HepG2 (cell line): ENCODE measurements around the gene SLCO2B1. TPM values are rescaled to one million over a fixed set of nuclear protein-coding genes. Genes with fewer than 3 reads are reported as not detected.

Experiments
- CBX1 ChIP-seq: IDR thresholded peaks from one replicate; pipeline ENCODE4 v1.6.1; 2016; ENCODE audit warnings: antibody characterized with exemption, low read depth
- CCDC6 ChIP-seq: sonication (generic); formaldehyde crosslinking; IDR thresholded peaks from 2 replicates; pipeline ENCODE4 v1.8.1; 2022; ENCODE audit warnings: mild to moderate bottlenecking, missing genetic modification reagents, moderate library complexity
- ERF ChIP-seq: IDR thresholded peaks from 2 replicates; pipeline ENCODE4 v1.6.1; 2018; ENCODE audit warnings: missing biosample characterization, missing genetic modification reagents
- IRF9 ChIP-seq: sonication (generic); formaldehyde crosslinking; IDR thresholded peaks from 2 replicates; pipeline ENCODE4 v1.8.0; 2022; ENCODE audit warnings: missing genetic modification reagents, mild to moderate bottlenecking, borderline replicate concordance
- MAZ ChIP-seq, 2 experiments: sonication (generic) in 1 of 2; formaldehyde crosslinking in 1 of 2; IDR thresholded peaks; 2 replicates each; pipeline versions ENCODE4 v1.5.0 to v1.6.1; 2012 to 2020; ENCODE audit warnings: low read depth in 2 of 2, mild to moderate bottlenecking in 2 of 2, borderline replicate concordance in 1 of 2, improper control_type of control experiment in 1 of 2, low read length in 1 of 2, missing genetic modification reagents in 1 of 2, moderate library complexity in 1 of 2
- MTF1 ChIP-seq: sonication (generic); formaldehyde crosslinking; IDR thresholded peaks from 2 replicates; pipeline ENCODE4 v1.5.0; 2020; ENCODE audit warnings: missing genetic modification reagents
- PHF5A ChIP-seq: IDR thresholded peaks from one replicate; pipeline ENCODE4 v1.6.1; 2018; ENCODE audit warnings: low read depth, missing genetic modification reagents; ENCODE audit not compliant: unreplicated experiment
- POGZ ChIP-seq: sonication (generic); formaldehyde crosslinking; IDR thresholded peaks from 2 replicates; pipeline ENCODE4 v1.4.0; 2020; ENCODE audit warnings: mild to moderate bottlenecking, missing genetic modification reagents
- POLR2AphosphoS5 ChIP-seq: IDR thresholded peaks from 2 replicates; pipeline ENCODE4 v1.6.1; 2012; ENCODE audit warnings: low read depth, low read length
- RBM39 ChIP-seq: fragments of 200-400 bp; formaldehyde crosslinking; IDR thresholded peaks from one replicate; pipeline ENCODE4 v1.6.1; 2018; ENCODE audit warnings: antibody characterized with exemption, mild to moderate bottlenecking, low read depth, low read length; ENCODE audit not compliant: poor library complexity, severe bottlenecking
- SMC3 ChIP-seq: IDR thresholded peaks from 2 replicates; pipeline ENCODE4 v1.6.1; 2011; ENCODE audit warnings: low read length, improper control_type of control experiment
- THYN1 ChIP-seq: sonication (generic); formaldehyde crosslinking; IDR thresholded peaks from 2 replicates; pipeline ENCODE4 v1.8.1; 2023; ENCODE audit warnings: low read depth, mild to moderate bottlenecking, moderate library complexity, missing genetic modification reagents, borderline replicate concordance
- YY1 ChIP-seq: IDR thresholded peaks from 2 replicates; pipeline ENCODE4 v1.6.1; 2011; ENCODE audit warnings: low read length, low read depth, moderate library complexity, mild to moderate bottlenecking; ENCODE audit not compliant: insufficient read depth, insufficient replicate concordance
- ZBTB26 ChIP-seq: IDR thresholded peaks from 2 replicates; pipeline ENCODE4 v1.6.1; 2016; ENCODE audit warnings: missing compliant biosample characterization, missing genetic modification reagents, borderline replicate concordance
- ZFP91 ChIP-seq: sonication (generic); formaldehyde crosslinking; IDR thresholded peaks from 2 replicates; pipeline ENCODE4 v1.9.0; 2022; ENCODE audit warnings: missing genetic modification reagents, mild to moderate bottlenecking, borderline replicate concordance
- ZNF503 ChIP-seq: sonication (generic); formaldehyde crosslinking; IDR thresholded peaks from 2 replicates; pipeline ENCODE4 v1.4.0; 2020; ENCODE audit warnings: missing genetic modification reagents
- ZNF547 ChIP-seq: sonication (generic); formaldehyde crosslinking; IDR thresholded peaks from 2 replicates; pipeline ENCODE4 v1.5.1; 2020; ENCODE audit warnings: mild to moderate bottlenecking, missing genetic modification reagents
- ZNF577 ChIP-seq: sonication (generic); formaldehyde crosslinking; IDR thresholded peaks from 2 replicates; pipeline ENCODE4 v1.4.0; 2020; ENCODE audit warnings: mild to moderate bottlenecking, low read depth, missing genetic modification reagents, borderline replicate concordance
- ZNF619 ChIP-seq: sonication (generic); formaldehyde crosslinking; IDR thresholded peaks from 2 replicates; pipeline ENCODE4 v1.4.0; 2020; ENCODE audit warnings: mild to moderate bottlenecking, missing genetic modification reagents
- ZNF703 ChIP-seq: sonication (generic); formaldehyde crosslinking; IDR thresholded peaks from 2 replicates; pipeline ENCODE4 v1.5.1; 2020; ENCODE audit warnings: missing genetic modification reagents, mild to moderate bottlenecking, moderate library complexity, borderline replicate concordance
- polyA plus RNA-seq, 8 experiments: library from polyadenylated mRNA; depleted of rRNA in 3 of 8; stranded (reverse) in 7 of 8; unstranded in 1 of 8; fragments of >200 nt; fragmentation: Illumina TruSeq in 4 of 8; extraction: Trizol in 4 of 8; gene quantifications; 2 replicates each; pipeline versions ENCODE4 v1.2.1 to v1.2.3, GENCODE V29; 2011 to 2016; ENCODE audit warnings: low read depth in 4 of 8, missing spikeins in 1 of 8, mixed read lengths in 1 of 8; ENCODE audit not compliant: insufficient read depth in 1 of 8
- total RNA-seq, 5 experiments: library from RNA; depleted of rRNA; stranded (reverse); fragments of >200 nt; fragmentation: Illumina TruSeq; extraction: Trizol; gene quantifications; 2 replicates each; pipeline ENCODE4 v1.2.3, GENCODE V29; 2016; ENCODE audit warnings: low read depth in 1 of 5

Gene SLCO2B1
- total and polyA plus RNA-seq, 2 of the 13 experiments (the other 11 are each of a cell fraction or from before 2014, with no cell fraction given) = 15.3 to 19.8 TPM

GRCh38 chr11:75204685-75205563 lies 54.0 kb downstream of the SLCO2B1 start (continued):
- TF ChIP-seq CBX1 (peak; percentile 31), POLR2AphosphoS5 (0 out of 2 replicates have a peak, but pooled peaks have one; percentile 11), ZNF503 (CRISPR knock-in tag) (no peak), ZFP91 (CRISPR knock-in tag) (0 out of 2 replicates have a peak, but pooled peaks have one; percentile 48), ZNF577 (CRISPR knock-in tag) (no peak), MTF1 (CRISPR knock-in tag) (no peak), MAZ (IDR thresholded peaks at IDR 0.05; ENCODE audit: borderline replicate concordance, low read depth, low read length) (0 out of 2 replicates have a peak, but pooled peaks have one; percentile 52), MAZ (CRISPR knock-in tag; IDR thresholded peaks at IDR 0.05; ENCODE audit: low read depth) (peak; percentile 51), THYN1 (CRISPR knock-in tag) (no peak), CCDC6 (CRISPR knock-in tag) (0 out of 2 replicates have a peak, but pooled peaks have one; percentile 25), POGZ (CRISPR knock-in tag) (0 out of 2 replicates have a peak, but pooled peaks have one; percentile 18), RBM39 (no peak), PHF5A (CRISPR knock-in tag) (peak; percentile 12), ZNF619 (peak; percentile 44; the same call in 1 of the 2 replicates), IRF9 (no peak), ZNF547 (CRISPR knock-in tag) (peak; percentile 18; the same call in 1 of the 2 replicates), SMC3 (peak; percentile 98), ZBTB26 (CRISPR knock-in tag) (peak; percentile 24; the same call in 1 of the 2 replicates), ZNF703 (CRISPR knock-in tag) (no peak), ERF (CRISPR knock-in tag) (0 out of 2 replicates have a peak, but pooled peaks have one; percentile 33), YY1 (peak; percentile 58)
